ELF-1 (cell line): ENCODE data around the gene GALNT4.

Experiments
- DNase-seq: peaks from one replicate; pipeline ENCODE4 v3.0.0-alpha.2; 2016; ENCODE audit warnings: low read depth, low spot score

GALNT4 gene

GRCh38 chr12:89529738-89530137 lies 5.1 kb upstream of the GALNT4 start:
- DNase-seq = no peak

GRCh38 chr12:89528434-89528833 lies 3.8 kb upstream of the GALNT4 start:
- no peak for DNase-seq

GRCh38 chr12:89525824-89526770 lies 1.5 kb upstream of the GALNT4 start, which contains the start of gene POC1B:
Gene POC1B, minus strand, starts transcription at chr12:89526047. Its CDS starts 152 bp downstream, at chr12:89525895.
- DNase-seq = peak; percentile 89

- DNase-seq = peak; percentile 53
These were observed 768 bp upstream of the GALNT4 start for GRCh38 chr12:89525305-89525823.

GRCh38 chr12:89523843-89524540 lies 604 bp downstream of the GALNT4 start:
- no peak for DNase-seq

GRCh38 chr12:89523393-89523792 lies 1.2 kb downstream of the GALNT4 start:
- DNase-seq = no peak

GRCh38 chr12:89521364-89522223 lies 3.0 kb downstream of the GALNT4 start:
- DNase-seq = no peak

GRCh38 chr12:89517720-89518119 lies 6.9 kb downstream of the GALNT4 start:
- no peak for DNase-seq

GRCh38 chr12:89516633-89517032 lies 8.0 kb downstream of the GALNT4 start:
- no peak for DNase-seq

- DNase-seq = no peak
These were observed 9.8 kb downstream of the GALNT4 start for GRCh38 chr12:89514751-89515150.

GRCh38 chr12:89513544-89513943 lies 11.1 kb downstream of the GALNT4 start:
- DNase-seq = no peak

- no peak for DNase-seq
These were observed 17.4 kb downstream of the GALNT4 start for GRCh38 chr12:89507015-89507824.

GRCh38 chr12:89506050-89506449 lies 18.5 kb downstream of the GALNT4 start:
- no peak for DNase-seq

GRCh38 chr12:89504560-89505346 lies 19.8 kb downstream of the GALNT4 start:
- DNase-seq = no peak

- DNase-seq = no peak
These were observed 22.8 kb downstream of the GALNT4 start for GRCh38 chr12:89501793-89502192.

- DNase-seq = no peak
These were observed 24.7 kb downstream of the GALNT4 start for GRCh38 chr12:89499857-89500256.

GRCh38 chr12:89497467-89497866 lies 27.1 kb downstream of the GALNT4 start:
- DNase-seq = no peak

- no peak for DNase-seq
These were observed 27.6 kb downstream of the GALNT4 start for GRCh38 chr12:89497005-89497404.

GRCh38 chr12:89494411-89495231 lies 30.0 kb downstream of the GALNT4 start:
- no peak for DNase-seq
